WERI-Rb-1 (cell line): ENCODE measurements around the gene HLA-DPA1.
A peak's percentile ranks its signal among the peaks of the same experiment; 100 is the strongest.

Source experiments
- DNase-seq: peaks from one replicate; pipeline ENCODE4 v3.0.0-alpha.2; 2020
- H3K27ac ChIP-seq: fragments of 250-450 bp; sonication (Bioruptor Pico); 2 replicates; pipeline ENCODE4 v1.5.1; 2020; ENCODE audit warnings: mild to moderate bottlenecking, moderate library complexity
- H3K27me3 ChIP-seq: fragments of 250-450 bp; sonication (Bioruptor Pico); 2 replicates; pipeline ENCODE4 v1.5.1; 2021; ENCODE audit warnings: mild to moderate bottlenecking, low read depth, moderate library complexity; ENCODE audit not compliant: insufficient read depth, severe bottlenecking
- H3K36me3 ChIP-seq: fragments of 250-450 bp; sonication (Bioruptor Pico); 2 replicates; pipeline ENCODE4 v1.5.1; 2020; ENCODE audit warnings: mild to moderate bottlenecking, moderate library complexity
- H3K4me3 ChIP-seq: 2 replicates; pipeline ENCODE4 v1.5.1; 2011; ENCODE audit warnings: low read depth, mild to moderate bottlenecking, control low read depth, low read length
- H3K9me3 ChIP-seq: fragments of 250-450 bp; sonication (Bioruptor Pico); 2 replicates; pipeline ENCODE4 v1.5.1; 2021; ENCODE audit warnings: mild to moderate bottlenecking, moderate library complexity; ENCODE audit not compliant: severe bottlenecking
- TF ChIP-seq, protein P1 (sequence below): IDR thresholded peaks from 2 replicates; pipeline ENCODE4 v1.5.1; 2011; ENCODE audit warnings: low read depth, mild to moderate bottlenecking, control low read depth, inconsistent platforms, low read length

The HLA-DPA1 gene

DNA sequence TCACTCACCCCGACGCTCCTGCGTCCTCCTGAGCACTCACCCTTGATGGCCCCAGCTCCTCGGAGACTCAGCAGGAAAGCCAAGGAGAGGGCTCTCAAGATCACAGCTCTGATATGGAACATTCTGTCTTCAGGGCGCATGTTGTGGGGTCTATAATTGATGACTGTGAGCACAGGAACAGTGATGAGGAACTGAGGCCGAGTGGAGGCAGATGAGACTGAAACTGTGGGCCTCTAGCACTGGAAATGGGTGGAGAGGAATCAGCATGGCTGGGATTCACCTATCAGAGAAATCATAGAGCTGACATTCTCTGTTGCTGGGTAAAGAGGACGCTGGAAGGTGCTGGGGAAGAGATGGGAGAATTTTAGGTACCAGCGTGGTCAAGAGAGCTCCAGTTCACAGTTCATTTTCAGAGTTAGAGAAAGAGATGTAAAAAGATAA is at the start of gene HLA-DPA1:
TSS of gene HLA-DPA1 (minus strand) at position 219 of the 441 bp plus-strand sequence.
- no peak within 1 kb of the TSS for H3K4me3 ChIP-seq
- peak; percentile 44 for DNase-seq
- no peaks in the 10 kb centered on the region for H3K9me3 ChIP-seq
- no peaks in the 10 kb centered on the region for H3K27me3 ChIP-seq
- no peak within 1 kb of the TSS for H3K27ac ChIP-seq
- TF ChIP-seq, protein P1, sequence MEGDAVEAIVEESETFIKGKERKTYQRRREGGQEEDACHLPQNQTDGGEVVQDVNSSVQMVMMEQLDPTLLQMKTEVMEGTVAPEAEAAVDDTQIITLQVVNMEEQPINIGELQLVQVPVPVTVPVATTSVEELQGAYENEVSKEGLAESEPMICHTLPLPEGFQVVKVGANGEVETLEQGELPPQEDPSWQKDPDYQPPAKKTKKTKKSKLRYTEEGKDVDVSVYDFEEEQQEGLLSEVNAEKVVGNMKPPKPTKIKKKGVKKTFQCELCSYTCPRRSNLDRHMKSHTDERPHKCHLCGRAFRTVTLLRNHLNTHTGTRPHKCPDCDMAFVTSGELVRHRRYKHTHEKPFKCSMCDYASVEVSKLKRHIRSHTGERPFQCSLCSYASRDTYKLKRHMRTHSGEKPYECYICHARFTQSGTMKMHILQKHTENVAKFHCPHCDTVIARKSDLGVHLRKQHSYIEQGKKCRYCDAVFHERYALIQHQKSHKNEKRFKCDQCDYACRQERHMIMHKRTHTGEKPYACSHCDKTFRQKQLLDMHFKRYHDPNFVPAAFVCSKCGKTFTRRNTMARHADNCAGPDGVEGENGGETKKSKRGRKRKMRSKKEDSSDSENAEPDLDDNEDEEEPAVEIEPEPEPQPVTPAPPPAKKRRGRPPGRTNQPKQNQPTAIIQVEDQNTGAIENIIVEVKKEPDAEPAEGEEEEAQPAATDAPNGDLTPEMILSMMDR = no peak
- H3K36me3 ChIP-seq = no peaks in the 10 kb centered on the region

DNA sequence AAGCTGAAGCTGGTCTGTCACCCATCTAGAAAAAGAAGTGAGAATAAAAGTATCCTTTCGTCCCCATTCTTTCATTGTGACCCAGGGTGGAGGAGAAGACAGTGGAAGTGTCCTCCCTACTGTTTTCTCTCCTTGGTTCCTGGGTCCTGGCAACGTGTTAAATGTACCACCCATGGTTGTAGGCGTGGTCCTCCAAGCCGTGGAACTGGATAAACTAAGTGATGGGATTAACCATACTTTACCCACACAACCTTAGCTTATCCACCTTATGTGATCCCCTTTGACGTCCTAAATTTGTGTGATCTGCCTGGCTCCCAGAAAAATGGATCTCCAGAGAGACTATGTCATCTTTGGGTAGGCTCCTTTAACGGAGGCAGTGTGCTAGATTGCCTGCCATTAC is 49.7 kb upstream of the HLA-DPA1 start:
- Histone ChIP-seq H3K27me3 (no peaks in the 10 kb centered on the region), H3K27ac (peak overlapping the region; percentile 67), H3K9me3 (peaks cover 10% of the 10 kb centered on the region), H3K36me3 (no peaks in the 10 kb centered on the region; the same call in 1 of the 2 replicates), H3K4me3 (peak overlapping the region; percentile 34)
- DNase-seq = peak; percentile 66
- TF ChIP-seq, protein P1 = no peak

DNA sequence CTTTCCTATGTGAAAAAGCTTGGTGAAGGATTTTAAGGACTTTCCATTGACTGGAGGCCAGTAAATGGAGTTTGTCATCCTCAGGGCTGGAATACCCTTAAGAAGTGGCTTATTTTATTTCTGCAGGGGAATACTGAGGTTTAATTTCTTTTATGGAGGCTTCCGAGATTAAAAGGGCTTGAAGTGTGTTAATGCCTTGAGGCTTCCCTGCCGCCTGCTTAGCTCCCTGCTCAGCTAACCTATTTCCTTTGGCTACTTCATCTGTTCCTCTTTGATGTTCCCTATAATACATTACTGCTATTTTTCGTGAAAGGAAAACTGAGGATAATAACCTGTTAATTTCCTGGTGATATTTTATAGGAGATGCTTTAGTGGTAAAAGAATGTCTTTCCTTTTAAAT is 46.6 kb upstream of the HLA-DPA1 start:
- peak overlapping the region; percentile 67 for H3K27ac ChIP-seq
- H3K9me3 ChIP-seq = peaks cover 10% of the 10 kb centered on the region
- no peaks in the 10 kb centered on the region; the same call in 1 of the 2 replicates for H3K36me3 ChIP-seq
- H3K27me3 ChIP-seq = no peaks in the 10 kb centered on the region
- H3K4me3 ChIP-seq = no peak overlapping the region
- peak; percentile 72 for DNase-seq
- TF ChIP-seq, protein P1 = no peak

DNA sequence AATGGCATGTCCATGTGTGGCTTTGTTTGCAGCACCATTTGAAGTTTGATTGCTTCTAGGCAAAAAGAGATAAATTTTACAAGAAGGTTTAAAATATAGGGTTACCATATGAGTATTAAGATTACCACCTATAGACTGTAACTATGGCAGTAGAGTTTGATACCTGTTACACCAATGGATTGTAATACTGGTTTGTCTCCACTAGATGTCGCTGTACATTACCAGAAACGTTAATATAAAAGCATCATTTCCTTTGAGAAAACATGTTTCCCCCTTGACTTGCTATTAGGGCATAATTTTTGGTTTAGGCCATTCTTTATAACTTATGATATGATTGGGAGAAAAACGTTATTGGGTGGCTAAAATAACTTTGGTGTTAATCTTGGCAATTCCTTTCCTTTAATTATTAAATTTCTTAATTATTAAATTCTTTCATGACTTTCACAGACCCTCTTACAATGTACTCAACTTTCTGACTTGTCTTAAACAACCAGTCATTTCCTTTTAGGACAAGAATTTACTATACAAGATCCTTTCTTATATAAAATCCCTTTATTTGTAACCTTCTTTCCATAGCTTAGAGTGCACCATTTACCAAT is 45.2 kb upstream of the HLA-DPA1 start:
- DNase-seq = peak; percentile 20
- H3K4me3 ChIP-seq = no peak overlapping the region
- H3K27ac ChIP-seq = no peak overlapping the region; the same call in 1 of the 2 replicates

DNA sequence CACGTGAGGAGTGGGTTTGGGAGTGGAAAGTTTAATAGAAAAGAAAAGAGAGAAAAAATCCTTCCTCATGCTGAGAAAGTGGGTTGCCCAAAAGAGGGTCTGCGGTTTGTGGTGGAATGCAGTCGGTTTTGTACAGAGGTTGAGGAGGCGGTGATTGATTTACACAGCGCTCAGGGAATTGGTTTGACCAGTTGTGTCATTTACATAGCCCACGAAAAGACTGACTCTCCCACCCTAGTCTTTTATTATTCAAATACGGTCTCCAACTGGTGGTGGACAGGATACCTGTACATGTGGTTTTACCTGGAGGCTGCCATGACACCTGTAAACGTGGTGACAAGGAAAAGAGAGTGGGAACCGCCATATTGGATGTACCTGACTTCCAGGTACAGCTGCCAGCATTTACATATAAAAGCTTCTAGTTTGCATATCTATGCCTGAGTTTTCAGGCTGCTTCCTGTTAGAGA is 44.4 kb upstream of the HLA-DPA1 start:
- no peak overlapping the region for H3K27ac ChIP-seq
- no peaks in the 10 kb centered on the region for H3K36me3 ChIP-seq
- H3K27me3 ChIP-seq = no peaks in the 10 kb centered on the region
- H3K4me3 ChIP-seq = no peak overlapping the region
- TF ChIP-seq, protein P1 = no peak
- peak; percentile 4 for DNase-seq
- H3K9me3 ChIP-seq = no peaks in the 10 kb centered on the region

More for the DNA sequence above, 45.2 kb upstream of the HLA-DPA1 start:
- no peaks in the 10 kb centered on the region for H3K9me3 ChIP-seq
- H3K36me3 ChIP-seq = no peaks in the 10 kb centered on the region
- no peaks in the 10 kb centered on the region for H3K27me3 ChIP-seq
- TF ChIP-seq, protein P1 = peak; percentile 47
